HFFc6 (cell line): ENCODE results near the gene IFITM1. TPM values are rescaled to one million over a fixed set of nuclear protein-coding genes. Genes with fewer than 3 reads are reported as not detected.
A peak's percentile ranks its signal among the peaks of the same experiment; 100 is the strongest.

Experiments
- DNase-seq: peaks from one replicate; pipeline ENCODE4 v3.0.0-alpha.2; 2018
- H3K27ac Mint-ChIP-seq: 2 replicates; pipeline ENCODE4 v1.8.0; 2020; ENCODE audit warnings: mild to moderate bottlenecking, mixed read lengths
- H3K27me3 Mint-ChIP-seq: 2 replicates; pipeline ENCODE4 v1.8.0; 2021; ENCODE audit warnings: mild to moderate bottlenecking, moderate library complexity, mixed read lengths; ENCODE audit not compliant: insufficient read depth
- H3K36me3 Mint-ChIP-seq: 2 replicates; pipeline ENCODE4 v1.8.0; 2021; ENCODE audit warnings: low read depth, mixed read lengths
- H3K4me1 Mint-ChIP-seq: 2 replicates; pipeline ENCODE4 v1.8.0; 2020; ENCODE audit warnings: low read depth, mixed read lengths
- H3K4me3 Mint-ChIP-seq: 2 replicates; pipeline ENCODE4 v1.8.0; 2020; ENCODE audit warnings: mild to moderate bottlenecking, moderate library complexity, mixed read lengths
- H3K9me3 Mint-ChIP-seq: 2 replicates; pipeline ENCODE4 v1.8.0; 2020; ENCODE audit warnings: mild to moderate bottlenecking, mixed read lengths
- total RNA-seq, 6 experiments: library from RNA; stranded (reverse); fragmentation: NEBNext Ultra II Directional; extraction: Animal tissue kit (Norgen Biotek cat#: 25700); gene quantifications; 2 replicates in 1 of 6; 3 replicates in 5 of 6; pipeline ENCODE4 v1.2.3, GENCODE V29; 2021
- TF ChIP-seq, protein P1 (sequence below): fragments of 200-600 bp; sonication (generic); IDR thresholded peaks from 2 replicates; pipeline ENCODE4 v1.5.0; 2021; ENCODE audit warnings: antibody characterized with exemption, mild to moderate bottlenecking

Gene IFITM1
- total RNA-seq, 6 experiments from 2014 or later, result 23.5 to 36.1 (median 30.0) TPM

DNA sequence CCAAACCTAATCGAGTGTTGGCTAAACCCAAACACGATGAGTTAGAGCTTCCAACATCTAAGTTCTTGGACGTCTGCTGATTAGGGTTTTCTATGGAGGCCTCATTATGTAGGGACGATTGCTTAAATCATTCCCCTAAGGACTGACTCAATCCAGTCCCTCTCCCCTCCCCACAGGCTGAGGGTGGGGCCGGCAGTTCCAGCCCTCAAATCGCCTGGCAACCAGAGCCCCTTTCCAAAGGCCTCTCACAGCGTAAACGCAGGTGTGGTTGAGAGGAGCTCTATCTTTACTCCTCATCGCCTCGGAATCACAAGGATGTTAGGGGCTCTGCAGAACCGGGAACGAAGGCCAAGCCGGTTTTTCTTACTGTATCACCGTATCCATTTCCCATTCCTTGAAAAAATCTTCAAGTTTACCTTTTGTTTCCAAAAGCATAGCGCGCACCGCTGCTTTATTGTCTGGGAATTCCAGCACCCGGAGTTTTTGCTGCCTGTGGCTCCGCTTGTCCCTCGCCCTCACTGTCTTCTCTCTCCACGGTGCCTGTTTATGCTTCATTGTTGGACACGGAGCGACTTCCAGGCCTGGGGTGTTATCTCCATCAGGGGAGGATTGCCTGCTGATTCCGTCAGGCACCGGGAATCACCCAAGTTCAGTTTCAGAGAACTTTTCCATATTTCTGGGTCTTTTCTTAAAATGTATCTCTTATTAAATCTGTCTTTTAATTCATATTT is 20.6 kb downstream of the IFITM1 start:
- Mint-ChIP-seq H3K27ac (no peak overlapping the region), H3K27me3 (peaks cover 2% of the 10 kb centered on the region), H3K9me3 (no peaks in the 10 kb centered on the region), H3K36me3 (no peaks in the 10 kb centered on the region), H3K4me1 (peaks cover 14% of the 10 kb centered on the region), H3K4me3 (no peak overlapping the region)
- DNase-seq, result no peak
- TF ChIP-seq, protein P1, sequence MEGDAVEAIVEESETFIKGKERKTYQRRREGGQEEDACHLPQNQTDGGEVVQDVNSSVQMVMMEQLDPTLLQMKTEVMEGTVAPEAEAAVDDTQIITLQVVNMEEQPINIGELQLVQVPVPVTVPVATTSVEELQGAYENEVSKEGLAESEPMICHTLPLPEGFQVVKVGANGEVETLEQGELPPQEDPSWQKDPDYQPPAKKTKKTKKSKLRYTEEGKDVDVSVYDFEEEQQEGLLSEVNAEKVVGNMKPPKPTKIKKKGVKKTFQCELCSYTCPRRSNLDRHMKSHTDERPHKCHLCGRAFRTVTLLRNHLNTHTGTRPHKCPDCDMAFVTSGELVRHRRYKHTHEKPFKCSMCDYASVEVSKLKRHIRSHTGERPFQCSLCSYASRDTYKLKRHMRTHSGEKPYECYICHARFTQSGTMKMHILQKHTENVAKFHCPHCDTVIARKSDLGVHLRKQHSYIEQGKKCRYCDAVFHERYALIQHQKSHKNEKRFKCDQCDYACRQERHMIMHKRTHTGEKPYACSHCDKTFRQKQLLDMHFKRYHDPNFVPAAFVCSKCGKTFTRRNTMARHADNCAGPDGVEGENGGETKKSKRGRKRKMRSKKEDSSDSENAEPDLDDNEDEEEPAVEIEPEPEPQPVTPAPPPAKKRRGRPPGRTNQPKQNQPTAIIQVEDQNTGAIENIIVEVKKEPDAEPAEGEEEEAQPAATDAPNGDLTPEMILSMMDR, result no peak

DNA sequence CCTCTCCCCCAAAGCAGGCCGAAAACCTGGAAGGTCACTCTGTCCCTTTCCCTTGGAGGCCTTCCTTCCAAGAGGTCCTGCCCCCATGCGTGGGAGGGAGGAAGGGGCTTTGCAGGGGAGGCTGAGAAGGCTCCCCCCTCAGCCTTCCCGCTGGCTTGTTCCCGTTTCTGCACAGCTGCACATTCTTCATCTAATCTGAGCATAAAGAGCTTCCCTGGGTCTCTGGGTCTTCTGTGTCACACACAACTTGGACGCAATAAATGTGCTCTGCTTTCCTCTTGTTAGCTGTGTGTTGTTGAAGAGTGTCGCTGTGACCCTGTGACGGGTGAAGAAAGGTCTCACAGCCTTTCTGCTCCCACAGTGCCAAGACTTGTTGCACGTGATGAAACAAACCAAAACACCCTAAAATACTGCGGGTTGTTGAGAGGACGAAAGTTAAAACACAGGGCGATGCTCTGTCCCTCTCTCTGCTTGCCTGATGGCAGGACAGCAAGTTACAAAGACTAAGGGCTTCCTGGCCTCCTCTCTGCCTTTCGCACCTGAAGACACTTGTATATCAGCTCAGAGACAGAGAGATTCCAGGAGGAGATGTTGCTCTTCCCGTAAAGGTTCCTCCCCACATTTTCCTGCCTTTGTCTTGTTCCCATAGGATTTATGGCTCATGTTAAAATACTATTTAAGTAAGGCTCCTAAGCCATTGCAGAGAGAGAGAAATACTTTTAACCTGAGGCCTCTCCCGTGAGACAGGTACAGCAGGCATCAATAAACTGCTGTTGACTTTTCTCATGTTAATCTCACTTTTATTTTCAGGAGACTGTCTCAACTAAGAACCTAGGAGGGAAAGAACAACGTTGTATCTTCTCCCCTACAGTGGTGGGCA is 22.2 kb downstream of the IFITM1 start:
- peak overlapping the region; percentile 61 for H3K27ac Mint-ChIP-seq
- DNase-seq, result no peak

GRCh38 chr11:336659-337198 is 22.9 kb downstream of the IFITM1 start:
- Mint-ChIP-seq H3K27me3 (peaks cover 2% of the 10 kb centered on the region), H3K36me3 (no peaks in the 10 kb centered on the region), H3K4me1 (peaks cover 14% of the 10 kb centered on the region), H3K4me3 (no peak overlapping the region), H3K9me3 (no peaks in the 10 kb centered on the region), H3K27ac (no peak overlapping the region)
- TF ChIP-seq, protein P1, result no peak
- DNase-seq, result no peak

More for the DNA sequence above, 22.2 kb downstream of the IFITM1 start:
- TF ChIP-seq, protein P1, result no peak
- peaks cover 2% of the 10 kb centered on the region for H3K27me3 Mint-ChIP-seq
- peaks cover 14% of the 10 kb centered on the region for H3K4me1 Mint-ChIP-seq
- H3K36me3 Mint-ChIP-seq, result no peaks in the 10 kb centered on the region
- H3K9me3 Mint-ChIP-seq, result no peaks in the 10 kb centered on the region
- peak overlapping the region; percentile 40; the same call in 1 of the 2 replicates for H3K4me3 Mint-ChIP-seq

- TF ChIP-seq, protein P1, result no peak
- Mint-ChIP-seq H3K4me3 (no peak overlapping the region), H3K4me1 (peaks cover 14% of the 10 kb centered on the region)
These were observed 23.9 kb downstream of the IFITM1 start for GRCh38 chr11:337711-338110.

DNA sequence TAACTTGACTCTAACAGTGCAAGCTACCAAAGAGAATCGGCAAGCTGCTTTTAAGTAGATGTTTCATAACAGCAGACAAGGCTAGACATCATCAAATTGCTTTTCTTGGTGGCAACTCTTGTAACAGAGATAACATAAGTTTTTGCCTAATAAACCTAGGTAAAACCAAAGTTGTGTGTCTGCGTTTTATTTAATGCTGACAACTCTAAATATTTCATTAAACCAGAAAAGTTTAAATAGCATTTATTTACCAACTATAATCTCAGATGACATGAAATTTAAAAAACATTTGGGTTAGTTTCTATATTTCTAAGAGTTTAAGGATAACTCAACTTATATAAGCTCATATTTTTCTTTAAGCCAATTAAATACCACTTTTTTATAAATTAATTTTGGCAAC is 26.1 kb downstream of the IFITM1 start:
- Mint-ChIP-seq H3K27ac (no peak overlapping the region), H3K4me1 (peaks cover 14% of the 10 kb centered on the region), H3K36me3 (no peaks in the 10 kb centered on the region), H3K27me3 (no peaks in the 10 kb centered on the region; the same call in 1 of the 2 replicates), H3K9me3 (no peaks in the 10 kb centered on the region), H3K4me3 (no peak overlapping the region)
- DNase-seq, result no peak
- TF ChIP-seq, protein P1, result no peak

More at GRCh38 chr11:337711-338110, 23.9 kb downstream of the IFITM1 start:
- no peak for DNase-seq
- H3K9me3 Mint-ChIP-seq, result no peaks in the 10 kb centered on the region
- peaks cover 2% of the 10 kb centered on the region for H3K27me3 Mint-ChIP-seq
- no peaks in the 10 kb centered on the region for H3K36me3 Mint-ChIP-seq
- no peak overlapping the region for H3K27ac Mint-ChIP-seq
